ENCODE results near the gene VMAC.

GRCh38 chr19:5905114-5905778 is 574 bp downstream of the VMAC start:
- TF ChIP-seq CTCF (IDR thresholded peaks at IDR 0.05): no peak
- TF ChIP-seq CHD2 (IDR thresholded peaks at IDR 0.05; ENCODE audit: low read length, partially characterized antibody): no peak
